K562 (cell line): ENCODE data around the gene FOXN3. TPM values are rescaled to one million over a fixed set of nuclear protein-coding genes. Genes with fewer than 3 reads are reported as not detected.

Experiments
- ATAC-seq: fragments of 200-7000 bp; cut with Tn5 transposase; 3 replicates; pipeline ENCODE4 v1.9.1; 2020; ENCODE audit warnings: moderate library complexity
- BruUV-seq: library from RNA; stranded (reverse); fragments of 400-500 nt; replicated peaks from 2 replicates; lab custom pipeline; 2021; lab: Mats Ljungman, UMichigan
- CTCF ChIA-PET: fragments of 300-600 bp; formaldehyde crosslinking; extraction: SDS; loops from one replicate; lab custom pipeline; 2021; ENCODE audit warnings: low intra/inter-chr PET ratio; lab: Yijun Ruan, JAX
- POLR2A ChIA-PET: fragments of 300-600, 350-650 bp; sonication (Branson Sonifier 250); formaldehyde crosslinking; extraction: SDS; loops from one replicate; lab custom pipeline; 2021; ENCODE audit warnings: antibody characterized with exemption, inconsistent platforms; lab: Yijun Ruan, JAX
- DNase-seq, 4 experiments: peaks; one replicate each; pipeline versions ENCODE4 v3.0.0 to v3.0.0-alpha.2; 2011 to 2018; ENCODE audit warnings: low spot score in 3 of 4, mixed read lengths in 3 of 4; ENCODE audit errors: extremely low read depth in 1 of 4
- FAIRE-seq: peaks from 2 replicates; lab custom pipeline; 2011; peaks lifted over from hg19 to GRCh38; lab: Jason Lieb, UNC
- H2AFZ ChIP-seq: 2 replicates; pipeline ENCODE4 v1.6.0; 2011; ENCODE audit warnings: low read depth, low read length, control low read depth, inconsistent platforms
- H3K27ac ChIP-seq: fragments of 200-600 bp; 3 replicates; pipeline ENCODE4 v1.8.0; 2011; ENCODE audit warnings: low read depth, mild to moderate bottlenecking, control low read depth, inconsistent platforms, low read length, moderate library complexity, mixed read lengths; ENCODE audit errors: extremely low read depth
- H3K27me3 ChIP-seq, 2 experiments: fragments of 300-600 bp in 1 of 2; 2 replicates in 1 of 2; 3 replicates in 1 of 2; pipeline versions ENCODE4 v1.6.0 to v1.8.0; 2011; ENCODE audit warnings: inconsistent platforms in 2 of 2, low read length in 2 of 2, mild to moderate bottlenecking in 1 of 2, mixed read lengths in 1 of 2, moderate library complexity in 1 of 2; ENCODE audit not compliant: control insufficient read depth in 2 of 2, insufficient read depth in 2 of 2
- H3K36me3 ChIP-seq: fragments of 300-600 bp; 3 replicates; pipeline ENCODE4 v1.8.0; 2011; ENCODE audit warnings: mild to moderate bottlenecking, low read length, inconsistent platforms; ENCODE audit not compliant: control insufficient read depth, insufficient read depth
- H3K4me1 ChIP-seq, 2 experiments: fragments of 200-600 bp in 1 of 2; replicated peaks in 1 of 2; 2 replicates in 1 of 2; 3 replicates in 1 of 2; pipeline versions ENCODE4 v1.5.1 to v1.8.0; 2011; ENCODE audit warnings: inconsistent platforms in 2 of 2, low read length in 2 of 2, mild to moderate bottlenecking in 1 of 2, mixed read lengths in 1 of 2, moderate library complexity in 1 of 2; ENCODE audit not compliant: control insufficient read depth in 2 of 2, insufficient read depth in 2 of 2
- H3K4me2 ChIP-seq: 2 replicates; pipeline ENCODE4 v1.6.1; 2011; ENCODE audit warnings: low read length, control low read depth, inconsistent platforms, mixed read lengths; ENCODE audit not compliant: insufficient read depth
- H3K4me3 ChIP-seq: fragments of 200-600 bp; sonication (generic), shearing (Covaris generic); 2 replicates; pipeline ENCODE4 v1.5.1; 2016; ENCODE audit warnings: control low read depth, inconsistent platforms
- H3K79me2 ChIP-seq: fragments of 200-600 bp; 3 replicates; pipeline ENCODE4 v1.8.0; 2011; ENCODE audit warnings: low read length, inconsistent platforms; ENCODE audit not compliant: control insufficient read depth, insufficient read depth
- H3K9ac ChIP-seq, 2 experiments: 2 replicates each; pipeline versions ENCODE4 v1.6.0 to v1.6.1; 2011; ENCODE audit warnings: low read depth in 2 of 2, low read length in 2 of 2, control low read depth in 1 of 2, inconsistent platforms in 1 of 2, mild to moderate bottlenecking in 1 of 2, mixed read lengths in 1 of 2; ENCODE audit not compliant: insufficient read depth in 1 of 2
- H3K9me1 ChIP-seq: one replicate; pipeline ENCODE4 v1.6.0; 2011; ENCODE audit warnings: inconsistent platforms, mild to moderate bottlenecking, low read length, moderate library complexity; ENCODE audit not compliant: control insufficient read depth, insufficient read depth
- H3K9me3 ChIP-seq: replicated peaks from 2 replicates; pipeline ENCODE4 v1.5.1; 2011; ENCODE audit warnings: low read depth, low read length, inconsistent platforms; ENCODE audit not compliant: control insufficient read depth, insufficient read depth
- H4K20me1 ChIP-seq: replicated peaks from 2 replicates; pipeline ENCODE4 v1.6.1; 2011; ENCODE audit warnings: low read length, inconsistent platforms, mixed read lengths; ENCODE audit not compliant: control insufficient read depth, insufficient read depth
- CBX8 ChIP-seq: fragments of 200-600 bp; sonication (generic); IDR thresholded peaks from 2 replicates; pipeline ENCODE4 v1.6.1; 2012; ENCODE audit warnings: borderline replicate concordance, mixed run types, low read depth, mild to moderate bottlenecking, moderate library complexity, mixed read lengths, low read length, control low read depth, inconsistent platforms; ENCODE audit not compliant: poor library complexity, severe bottlenecking; ENCODE audit errors: extremely low read depth
- ILF3 ChIP-seq: fragments of 450-650 bp; IDR thresholded peaks from 2 replicates; pipeline ENCODE4 v1.6.1; 2018; ENCODE audit warnings: antibody characterized with exemption, mild to moderate bottlenecking, moderate library complexity, borderline replicate concordance
- MTA2 ChIP-seq: fragments of 450-650 bp; IDR thresholded peaks from 2 replicates; pipeline ENCODE4 v1.6.1; 2016; ENCODE audit warnings: low read depth
- RFX5 ChIP-seq: IDR thresholded peaks from 2 replicates; pipeline ENCODE4 v1.6.1; 2011; ENCODE audit warnings: low read depth, mild to moderate bottlenecking, improper control_type of control experiment, low read length
- TSC22D4 ChIP-seq: fragments of 450-650 bp; IDR thresholded peaks from 2 replicates; pipeline ENCODE4 v1.6.1; 2016; ENCODE audit warnings: missing genetic modification characterization, missing biosample characterization, control low read depth
- ZNF696 ChIP-seq: fragments of 250-450 bp; sonication (Bioruptor Pico); conservative IDR thresholded peaks from 2 replicates; pipeline ENCODE4 v1.4.0; 2020; ENCODE audit warnings: mild to moderate bottlenecking, moderate library complexity
- WGBS: fragments of 100-300 bp; shearing (Covaris generic); methylation state at CpG from one replicate; pipeline ENCODE4 v1.1.6; 2016; ENCODE audit warnings: low coverage, mixed read lengths; ENCODE audit not compliant: insufficient coverage; ENCODE audit errors: missing lambda C conversion rate; 5-methylcytosine and 5-hydroxymethylcytosine counted together
- in situ Hi-C: fragments of 300-500 bp; cut with MboI; formaldehyde crosslinking; loops from 4 replicates; pipeline ENCODE4 v1.15.0; 2018; ENCODE audit warnings: inconsistent platforms, mixed read lengths
- intact Hi-C: fragments of 100-400 bp; cut with micrococcal nuclease; formaldehyde crosslinking; loops from 2 replicates; pipeline ENCODE4 v1.14.2; 2022
- polyA plus RNA-seq, 8 experiments: library from polyadenylated mRNA; depleted of rRNA in 4 of 8; stranded (reverse) in 5 of 8; unstranded in 3 of 8; fragments of >200 nt; fragmentation: Nextera tagmentation in 2 of 8; fragmentation: Illumina TruSeq in 1 of 8; extraction: Ambion mirVana in 2 of 8; extraction: Trizol in 1 of 8; gene quantifications; 2 replicates each; pipeline versions ENCODE4 v1.2.1 to v1.2.3, GENCODE V29; 2011 to 2014; ENCODE audit warnings: inconsistent platforms in 1 of 8, missing spikeins in 1 of 8
- total RNA-seq, 7 experiments: library from RNA; depleted of rRNA in 6 of 7; stranded (reverse); fragments of >200 nt in 6 of 7; fragmentation: Illumina TruSeq in 2 of 7; extraction: Trizol in 2 of 7; gene quantifications; 2 replicates each; pipeline versions ENCODE4 v1.2.1 to v1.2.3, GENCODE V29; 2011 to 2021; ENCODE audit warnings: low replicate concordance in 1 of 7
- TF ChIP-seq, protein P1 (sequence below): fragments of 450-650 bp; IDR thresholded peaks from 2 replicates; pipeline ENCODE4 v1.6.1; 2017; ENCODE audit warnings: antibody characterized with exemption, mild to moderate bottlenecking

Gene FOXN3
- total and polyA plus RNA-seq, 9 of the 15 experiments (the other 6 are each of a cell fraction or from before 2014, with no cell fraction given): 0.07 to 1.3 (median 0.40) TPM

GRCh38 chr14:89206389-89207031, 210.5 kb downstream of the FOXN3 start:
- no peaks in the 10 kb centered on the region for H3K36me3 ChIP-seq
- no peak for TF ChIP-seq MTA2
- TF ChIP-seq CBX8: peak; percentile 75
- no peaks in the 10 kb centered on the region for H3K9me3 ChIP-seq
- peaks cover 2 to 32% of the 10 kb centered on the region in 2 experiments; a peak in 4 of 5 replicates for H3K27me3 ChIP-seq
- H3K4me3 ChIP-seq: no peak overlapping the region
- H3K79me2 ChIP-seq: no peaks in the 10 kb centered on the region
- 13% methylated on average over 15 of the region's 17 CpGs for WGBS
- no peaks in the 10 kb centered on the region; a peak in 2 of 5 replicates for H3K4me1 ChIP-seq
- in situ Hi-C loops: no loop called here
- ATAC-seq: no peak
- no peaks in the 10 kb centered on the region for H3K9me1 ChIP-seq
- no peak overlapping the region for H3K4me2 ChIP-seq
- intact Hi-C loops: no loop called here
- no peaks in the 10 kb centered on the region for H4K20me1 ChIP-seq
- DNase-seq: no peak
- CTCF ChIA-PET: no interaction called here
- POLR2A ChIA-PET: no interaction called here
- no peak overlapping the region for H2AFZ ChIP-seq
- no TSS peak for BruUV-seq
- no peak overlapping the region for H3K27ac ChIP-seq
- no peak overlapping the region for H3K9ac ChIP-seq
- FAIRE-seq: no peak

DNA sequence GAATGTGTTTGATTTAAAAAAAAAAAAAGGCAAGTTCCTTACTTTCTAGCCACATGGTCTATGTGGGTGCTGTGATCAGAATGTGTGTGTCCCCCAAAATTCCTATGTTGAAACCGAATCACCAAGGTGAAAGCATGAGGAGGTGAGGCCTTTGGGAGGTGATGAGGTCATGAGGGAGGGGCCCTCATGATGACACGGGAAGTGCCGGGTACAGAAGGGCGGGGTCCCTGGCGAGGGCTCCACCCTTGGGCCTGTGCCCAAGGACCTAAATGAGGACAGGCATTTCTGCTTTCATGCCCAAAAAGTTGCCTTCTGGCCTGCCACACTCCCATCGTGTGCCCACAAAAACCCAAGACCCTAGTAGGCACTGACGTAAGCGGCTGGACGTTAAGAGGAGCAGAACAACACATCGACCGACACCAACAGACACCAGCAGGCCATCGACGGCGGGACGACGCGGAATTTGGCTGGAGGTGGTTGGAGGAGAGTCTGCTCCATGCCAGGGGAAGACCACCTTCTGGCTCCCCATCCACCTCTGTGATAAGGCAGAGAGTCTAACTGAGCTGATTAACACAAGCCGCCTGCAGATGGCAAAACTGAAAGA, 211.8 kb downstream of the FOXN3 start:
- 4% methylated on average over 12 of the region's 18 CpGs for WGBS
- H3K79me2 ChIP-seq: no peaks in the 10 kb centered on the region
- TF ChIP-seq ILF3 (no peak), TSC22D4 (tag) (no peak), RFX5 (no peak), ZNF696 (CRISPR knock-in tag) (no peak)
- TF ChIP-seq, protein P1, sequence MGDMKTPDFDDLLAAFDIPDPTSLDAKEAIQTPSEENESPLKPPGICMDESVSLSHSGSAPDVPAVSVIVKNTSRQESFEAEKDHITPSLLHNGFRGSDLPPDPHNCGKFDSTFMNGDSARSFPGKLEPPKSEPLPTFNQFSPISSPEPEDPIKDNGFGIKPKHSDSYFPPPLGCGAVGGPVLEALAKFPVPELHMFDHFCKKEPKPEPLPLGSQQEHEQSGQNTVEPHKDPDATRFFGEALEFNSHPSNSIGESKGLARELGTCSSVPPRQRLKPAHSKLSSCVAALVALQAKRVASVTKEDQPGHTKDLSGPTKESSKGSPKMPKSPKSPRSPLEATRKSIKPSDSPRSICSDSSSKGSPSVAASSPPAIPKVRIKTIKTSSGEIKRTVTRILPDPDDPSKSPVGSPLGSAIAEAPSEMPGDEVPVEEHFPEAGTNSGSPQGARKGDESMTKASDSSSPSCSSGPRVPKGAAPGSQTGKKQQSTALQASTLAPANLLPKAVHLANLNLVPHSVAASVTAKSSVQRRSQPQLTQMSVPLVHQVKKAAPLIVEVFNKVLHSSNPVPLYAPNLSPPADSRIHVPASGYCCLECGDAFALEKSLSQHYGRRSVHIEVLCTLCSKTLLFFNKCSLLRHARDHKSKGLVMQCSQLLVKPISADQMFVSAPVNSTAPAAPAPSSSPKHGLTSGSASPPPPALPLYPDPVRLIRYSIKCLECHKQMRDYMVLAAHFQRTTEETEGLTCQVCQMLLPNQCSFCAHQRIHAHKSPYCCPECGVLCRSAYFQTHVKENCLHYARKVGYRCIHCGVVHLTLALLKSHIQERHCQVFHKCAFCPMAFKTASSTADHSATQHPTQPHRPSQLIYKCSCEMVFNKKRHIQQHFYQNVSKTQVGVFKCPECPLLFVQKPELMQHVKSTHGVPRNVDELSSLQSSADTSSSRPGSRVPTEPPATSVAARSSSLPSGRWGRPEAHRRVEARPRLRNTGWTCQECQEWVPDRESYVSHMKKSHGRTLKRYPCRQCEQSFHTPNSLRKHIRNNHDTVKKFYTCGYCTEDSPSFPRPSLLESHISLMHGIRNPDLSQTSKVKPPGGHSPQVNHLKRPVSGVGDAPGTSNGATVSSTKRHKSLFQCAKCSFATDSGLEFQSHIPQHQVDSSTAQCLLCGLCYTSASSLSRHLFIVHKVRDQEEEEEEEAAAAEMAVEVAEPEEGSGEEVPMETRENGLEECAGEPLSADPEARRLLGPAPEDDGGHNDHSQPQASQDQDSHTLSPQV: no peak
- no peak overlapping the region for H3K4me2 ChIP-seq
- H3K27me3 ChIP-seq: peaks cover 2 to 42% of the 10 kb centered on the region in 2 experiments; a peak in 3 of 5 replicates
- no peak overlapping the region for H2AFZ ChIP-seq
- DNase-seq: no peak
- H3K9me1 ChIP-seq: no peaks in the 10 kb centered on the region
- H3K4me1 ChIP-seq: no peaks in the 10 kb centered on the region; a peak in 2 of 5 replicates
- ChIA-PET CTCF (no interaction called here), POLR2A (no interaction called here)
- H3K9ac ChIP-seq: no peak overlapping the region
- in situ Hi-C loops: no loop called here
- H3K27ac ChIP-seq: no peak overlapping the region
- H4K20me1 ChIP-seq: no peaks in the 10 kb centered on the region
- intact Hi-C loops: no loop called here
- FAIRE-seq: no peak
- ATAC-seq: no peak
- H3K4me3 ChIP-seq: no peak overlapping the region
- BruUV-seq: no TSS peak
- H3K36me3 ChIP-seq: no peaks in the 10 kb centered on the region
- no peaks in the 10 kb centered on the region for H3K9me3 ChIP-seq
